Middle frontal gyrus (tissue), 1 donor: ENCODE results near the gene MYL3.

ENCODE experiments used
- DNase-seq: peaks from one replicate; pipeline ENCODE4 v3.0.0-alpha.2; 2015; ENCODE audit warnings: low spot score; ENCODE audit errors: extremely low spot score

The MYL3 gene

DNA sequence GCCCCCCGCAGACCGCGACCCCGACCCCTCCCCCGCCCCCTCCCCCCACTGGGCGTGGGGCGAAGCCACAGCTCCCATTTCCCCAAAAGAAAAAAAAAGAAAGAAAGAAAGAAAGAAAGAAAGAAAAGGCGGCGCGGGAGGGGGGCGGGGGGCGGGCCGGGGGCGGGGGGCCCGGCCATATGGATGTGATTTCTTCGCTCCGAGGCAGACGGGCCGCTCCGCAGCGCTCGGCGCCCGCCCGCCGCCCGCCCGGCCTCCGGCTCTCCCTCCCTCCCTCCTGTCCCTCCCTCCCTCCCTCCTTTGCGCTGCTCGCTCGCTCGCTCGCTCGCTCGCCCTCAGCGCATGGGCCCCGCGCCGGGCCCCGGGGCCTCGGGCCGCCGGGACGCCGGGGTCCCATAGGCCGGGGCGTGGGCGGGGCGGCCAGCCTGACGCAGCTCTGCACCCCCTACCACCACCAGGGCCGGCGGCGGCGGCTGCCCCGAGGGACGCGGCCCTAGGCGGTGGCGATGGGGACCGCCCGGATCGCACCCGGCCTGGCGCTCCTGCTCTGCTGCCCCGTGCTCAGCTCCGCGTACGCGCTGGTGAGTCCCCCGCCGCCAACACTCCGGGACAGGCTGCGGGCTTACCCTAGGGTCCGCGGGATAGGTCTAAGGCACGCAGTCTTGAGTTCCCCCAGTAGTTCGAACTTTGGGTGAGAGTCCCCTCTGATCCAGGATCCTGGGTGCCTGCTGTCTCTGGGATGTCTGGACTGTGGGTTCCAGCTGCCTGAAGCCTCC lies 20.0 kb upstream of the MYL3 start:
- DNase-seq, result no peak

GRCh38 chr3:46882377-46883053 lies 19.3 kb upstream of the MYL3 start:
- DNase-seq, result no peak

- DNase-seq, result no peak
Observed at GRCh38 chr3:46881596-46882376, 18.5 kb upstream of the MYL3 start.

DNA sequence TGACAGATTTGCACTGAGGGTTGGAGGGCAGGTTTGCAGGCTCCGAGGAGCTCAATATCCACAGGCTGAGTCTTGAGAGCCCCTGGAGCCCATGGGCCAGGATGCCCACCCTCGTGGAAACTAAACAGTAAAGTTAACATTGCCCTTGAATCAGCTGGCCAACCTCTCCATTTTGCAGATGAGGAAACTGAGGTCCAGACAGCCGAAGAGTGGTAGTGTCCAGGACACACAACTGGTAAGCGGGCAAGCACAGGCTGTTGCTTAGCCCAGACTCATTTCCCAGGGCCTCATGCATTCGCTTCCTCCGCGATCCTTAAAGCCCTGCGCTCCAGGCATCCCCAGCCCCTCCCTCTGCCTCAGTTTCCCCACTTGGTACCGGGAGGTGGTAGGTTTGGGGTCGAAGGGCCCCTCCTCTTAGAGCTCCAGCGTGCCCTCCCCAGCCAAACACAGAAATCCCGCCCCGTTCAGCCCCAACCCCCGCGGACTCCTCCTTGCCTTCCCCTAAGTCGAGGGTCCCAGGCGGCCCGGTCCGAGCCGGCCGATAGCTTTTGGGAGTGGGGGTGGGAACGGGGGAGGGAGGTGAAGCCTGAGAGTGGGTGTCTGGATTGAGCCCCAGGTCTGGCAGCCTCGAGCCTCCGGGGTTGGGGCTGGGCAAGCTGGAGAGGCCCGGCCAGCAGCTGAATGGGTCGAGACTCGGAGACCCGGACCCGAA lies 17.8 kb upstream of the MYL3 start:
- no peak for DNase-seq

- no peak for DNase-seq
Observed at GRCh38 chr3:46878781-46879436, 15.7 kb upstream of the MYL3 start.

- DNase-seq, result no peak
Observed at GRCh38 chr3:46877406-46878125, 14.3 kb upstream of the MYL3 start, which contains the start of gene PTH1R. Gene PTH1R (plus strand): TSS chr3:46877721. CDS start chr3:46883560, 5,839 bp downstream.

GRCh38 chr3:46876313-46877300 lies 13.4 kb upstream of the MYL3 start:
- DNase-seq, result no peak

- DNase-seq, result no peak
Observed at GRCh38 chr3:46875560-46875959, 12.3 kb upstream of the MYL3 start.

DNA sequence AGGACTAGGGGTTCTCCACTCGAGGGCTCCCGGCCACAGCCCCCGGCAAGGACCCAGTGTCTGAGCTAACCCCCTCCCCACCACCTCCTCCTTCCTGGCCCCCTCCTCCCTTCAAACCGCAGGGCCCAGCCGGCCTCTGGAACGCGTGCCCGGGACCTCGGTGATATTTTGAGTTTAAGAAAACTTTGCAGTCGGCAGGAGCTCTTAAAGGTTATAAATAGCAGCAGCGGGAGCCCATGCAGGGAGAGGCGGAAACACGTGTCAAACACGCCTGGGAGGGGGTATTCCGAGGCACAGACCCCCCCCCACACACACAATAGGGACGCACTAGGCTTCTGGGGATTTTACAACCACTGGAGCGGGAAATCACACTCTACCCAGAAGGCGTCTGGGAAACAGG lies 11.2 kb upstream of the MYL3 start:
- DNase-seq, result no peak

GRCh38 chr3:46873521-46873920 lies 10.3 kb upstream of the MYL3 start:
- no peak for DNase-seq

DNA sequence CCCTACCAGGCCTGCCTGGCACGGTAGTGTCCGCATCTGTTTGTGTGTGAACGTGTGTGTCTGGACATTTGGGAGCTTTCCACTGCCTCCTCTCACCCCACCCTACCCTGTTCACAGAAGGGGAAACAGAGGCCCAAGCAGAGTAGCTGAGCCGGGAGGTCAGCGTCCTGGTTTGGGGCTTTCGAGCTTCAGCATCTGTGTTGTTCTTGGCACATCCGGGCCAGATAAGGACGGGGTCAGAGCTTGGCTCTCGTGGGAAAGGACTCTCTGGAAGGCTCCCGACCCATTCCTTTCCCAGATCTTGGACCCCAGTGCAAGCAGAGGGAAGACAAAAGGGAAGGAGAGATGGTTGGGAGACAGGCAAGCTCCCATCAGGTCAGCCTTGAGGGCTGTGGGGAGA lies 8.0 kb upstream of the MYL3 start:
- DNase-seq, result no peak

DNA sequence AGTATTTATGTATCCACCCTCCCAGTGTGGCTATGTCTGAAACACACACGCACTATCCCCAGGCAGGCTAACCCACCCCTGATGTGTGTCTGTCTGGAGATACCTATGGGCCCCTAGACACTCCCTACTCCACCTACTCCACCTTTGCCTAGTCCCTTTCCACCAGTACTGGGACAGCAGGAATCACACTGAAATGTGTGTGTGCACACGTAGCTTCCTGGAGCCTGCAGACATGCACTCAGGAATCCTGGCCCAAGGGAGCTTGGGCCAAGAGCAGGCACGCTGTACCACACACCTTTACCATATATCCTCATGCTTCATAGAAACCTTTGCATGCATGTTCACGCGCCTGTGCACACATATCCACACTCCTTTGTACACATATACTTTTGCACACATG lies 7.4 kb upstream of the MYL3 start:
- no peak for DNase-seq

- no peak for DNase-seq
Observed at GRCh38 chr3:46869440-46869839, 6.2 kb upstream of the MYL3 start.

- no peak for DNase-seq
Observed at GRCh38 chr3:46868948-46869347, 5.7 kb upstream of the MYL3 start.

DNA sequence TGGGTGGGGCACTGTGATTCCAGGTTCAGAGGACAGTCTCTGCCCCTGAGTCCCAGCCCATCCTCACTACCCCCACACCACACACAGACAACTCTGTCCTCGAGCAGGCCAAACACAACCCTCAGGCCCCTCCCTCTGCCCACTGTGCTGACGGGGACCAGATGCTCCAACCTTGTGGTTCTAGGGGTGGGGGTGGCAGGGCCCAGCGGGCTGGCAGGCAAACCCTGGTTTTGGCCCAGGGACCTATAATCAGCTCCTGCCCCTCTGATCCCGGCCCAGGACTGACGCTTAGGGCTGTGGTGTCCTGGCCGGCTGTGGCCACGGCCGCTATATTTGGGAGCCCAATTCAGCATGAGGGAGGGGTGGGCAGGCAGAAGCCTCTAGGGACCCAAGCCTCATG lies 5.0 kb upstream of the MYL3 start:
- no peak for DNase-seq

- DNase-seq, result no peak
Observed at GRCh38 chr3:46867550-46867898, 4.3 kb upstream of the MYL3 start.

GRCh38 chr3:46866720-46867549 lies 3.7 kb upstream of the MYL3 start:
- DNase-seq, result no peak

GRCh38 chr3:46866032-46866595 lies 2.9 kb upstream of the MYL3 start:
- DNase-seq, result no peak
